Measurements from ENCODE around the gene TMEM255B.

- TF ChIP-seq CTCF (conservative IDR thresholded peaks at IDR 0.05; ENCODE audit: low read length), result no peak
- TF ChIP-seq EZH2phosphoT487 (IDR thresholded peaks at IDR 0.05; ENCODE audit: borderline replicate concordance), result no peak
Observed at GRCh38 chr13:113837560-113838355, 78.7 kb downstream of the TMEM255B start.
